ENCODE data around the gene MUS81. TPM values are rescaled to one million over a fixed set of nuclear protein-coding genes. Genes with fewer than 3 reads are reported as not detected.
"Not testable (repeated sequence)": the region's sequence is repeated elsewhere in the genome, so short reads cannot be mapped to it uniquely, and the experiment has no call there.

Gene MUS81
- total RNA-seq, 2 donors from 2014 or later = 41.8 to 48.2 TPM

- no peak for DNase-seq (ENCODE audit: low spot score)
- intact Hi-C loops (cut with DNase I) = no loop called here
These were observed 18.1 kb upstream of the MUS81 start for GRCh38 chr11:65842144-65842543.

- DNase-seq (ENCODE audit: low spot score) = no peak
- intact Hi-C loops (cut with DNase I) = no loop called here
These were observed 16.4 kb upstream of the MUS81 start for GRCh38 chr11:65843811-65844210.

- intact Hi-C loops (cut with DNase I) = no loop called here
- DNase-seq (ENCODE audit: low spot score) = peak; percentile 15
These were observed 15.9 kb upstream of the MUS81 start for GRCh38 chr11:65844231-65844872.

- intact Hi-C loops (cut with DNase I) = no loop called here
- peak; percentile 29 for DNase-seq (ENCODE audit: low spot score)
These were observed 12.5 kb upstream of the MUS81 start for GRCh38 chr11:65847746-65848145.

GRCh38 chr11:65848693-65849092 is 11.5 kb upstream of the MUS81 start:
- DNase-seq (ENCODE audit: low spot score); intact Hi-C loops (cut with DNase I): not testable (repeated sequence)

GRCh38 chr11:65849366-65849765 is 10.9 kb upstream of the MUS81 start:
- peak; percentile 77 for DNase-seq (ENCODE audit: low spot score)
- intact Hi-C loops (cut with DNase I) = no loop called here

GRCh38 chr11:65849771-65850216 is 10.4 kb upstream of the MUS81 start:
- intact Hi-C loops (cut with DNase I) = no loop called here
- DNase-seq (ENCODE audit: low spot score) = no peak

GRCh38 chr11:65850217-65851082 is 9.8 kb upstream of the MUS81 start:
- intact Hi-C loops (cut with DNase I) = no loop called here
- DNase-seq (ENCODE audit: low spot score) = peak; percentile 72

GRCh38 chr11:65851083-65851579 is 9.1 kb upstream of the MUS81 start:
- intact Hi-C loops (cut with DNase I) = no loop called here
- DNase-seq (ENCODE audit: low spot score) = peak; percentile 61

GRCh38 chr11:65851811-65852507 is 8.3 kb upstream of the MUS81 start:
- DNase-seq (ENCODE audit: low spot score) = peak; percentile 47
- intact Hi-C loops (cut with DNase I) = no loop called here

GRCh38 chr11:65852508-65853245 is 7.6 kb upstream of the MUS81 start:
- intact Hi-C loops (cut with DNase I) = no loop called here
- peak; percentile 80 for DNase-seq (ENCODE audit: low spot score)

- DNase-seq (ENCODE audit: low spot score) = peak; percentile 36
- intact Hi-C loops (cut with DNase I) = no loop called here
These were observed 6.8 kb upstream of the MUS81 start for GRCh38 chr11:65853246-65853979.

- DNase-seq (ENCODE audit: low spot score) = peak; percentile 28
- intact Hi-C loops (cut with DNase I) = no loop called here
These were observed 6.1 kb upstream of the MUS81 start for GRCh38 chr11:65854161-65854592.

GRCh38 chr11:65854852-65855837 is 5.1 kb upstream of the MUS81 start:
- intact Hi-C loops (cut with DNase I) = no loop called here
- peak; percentile 70 for DNase-seq (ENCODE audit: low spot score)

- intact Hi-C loops (cut with DNase I) = no loop called here
- peak; percentile 34 for DNase-seq (ENCODE audit: low spot score)
These were observed 4.3 kb upstream of the MUS81 start for GRCh38 chr11:65855927-65856363.

- intact Hi-C loops (cut with DNase I) = no loop called here
- DNase-seq (ENCODE audit: low spot score) = peak; percentile 96
These were observed 3.3 kb upstream of the MUS81 start for GRCh38 chr11:65856689-65857499.

GRCh38 chr11:65857500-65857852 is 2.8 kb upstream of the MUS81 start:
- intact Hi-C loops (cut with DNase I) = no loop called here
- no peak for DNase-seq (ENCODE audit: low spot score)
